Uterus (tissue), 2 donors: ENCODE data around the gene BTBD2.

Experiments used
- CTCF ChIP-seq, 4 experiments: fragments of 200-600 bp in 2 of 4; fragments of 450-650 bp in 2 of 4; sonication (generic) in 2 of 4; IDR thresholded peaks; one replicate each; pipeline ENCODE4 v1.5.1; 2016 to 2019; ENCODE audit warnings: antibody characterized with exemption in 4 of 4, mild to moderate bottlenecking in 2 of 4, moderate library complexity in 1 of 4
- POLR2A ChIP-seq, 2 donors: fragments of 450-650 bp; IDR thresholded peaks; one replicate each; pipeline ENCODE4 v1.6.1; 2016; ENCODE audit warnings: antibody characterized with exemption in 2 of 2, mild to moderate bottlenecking in 1 of 2, moderate library complexity in 1 of 2

- no peak for TF ChIP-seq CTCF (IDR thresholded peaks at IDR 0.05)
- TF ChIP-seq POLR2A (IDR thresholded peaks at IDR 0.05): no peak
Measured at GRCh38 chr19:1997353-1998233, 17.9 kb downstream of the BTBD2 start.
